HG03175 (cell line): ENCODE measurements around the gene DYRK2.
A peak's percentile ranks its signal among the peaks of the same experiment; 100 is the strongest.

Experiments used
- ATAC-seq: cut with Tn5 transposase; IDR thresholded peaks from one replicate; pipeline ENCODE4 v1.9.1; 2021; ENCODE audit warnings: mild to moderate bottlenecking, moderate library complexity; ENCODE audit not compliant: unreplicated experiment

DYRK2 gene

GRCh38 chr12:67648521-67649260, at the start of gene DYRK2:
DYRK2 (plus strand) TSS chr12:67648745; CDS start chr12:67649134, 389 bp downstream.
- peak; percentile 44 for ATAC-seq

DNA sequence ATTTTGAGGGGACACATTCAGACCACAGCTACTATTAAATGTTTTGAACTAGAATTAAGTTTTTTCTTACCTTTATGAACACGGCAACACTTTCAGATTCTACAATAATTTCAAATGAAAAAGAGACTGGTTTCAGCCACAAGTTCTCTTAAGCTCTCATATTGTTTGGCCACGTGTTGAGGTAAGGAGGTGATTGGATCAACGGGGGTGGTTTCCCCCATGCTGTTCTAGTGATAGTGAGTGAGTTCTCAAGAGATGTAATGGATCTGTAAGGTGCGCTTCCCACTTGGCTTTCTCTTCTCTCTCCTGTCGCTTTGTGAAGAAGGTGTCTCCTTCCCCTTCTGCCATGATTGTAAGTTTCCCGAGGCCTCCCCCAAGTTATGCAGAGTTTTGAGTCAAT, 48.9 kb upstream of the DYRK2 start:
- ATAC-seq, result no peak

GRCh38 chr12:67601126-67601525, 47.4 kb upstream of the DYRK2 start:
- no peak for ATAC-seq

GRCh38 chr12:67609226-67609870, 39.2 kb upstream of the DYRK2 start:
- ATAC-seq, result no peak

GRCh38 chr12:67613040-67613439, 35.5 kb upstream of the DYRK2 start:
- no peak for ATAC-seq

DNA sequence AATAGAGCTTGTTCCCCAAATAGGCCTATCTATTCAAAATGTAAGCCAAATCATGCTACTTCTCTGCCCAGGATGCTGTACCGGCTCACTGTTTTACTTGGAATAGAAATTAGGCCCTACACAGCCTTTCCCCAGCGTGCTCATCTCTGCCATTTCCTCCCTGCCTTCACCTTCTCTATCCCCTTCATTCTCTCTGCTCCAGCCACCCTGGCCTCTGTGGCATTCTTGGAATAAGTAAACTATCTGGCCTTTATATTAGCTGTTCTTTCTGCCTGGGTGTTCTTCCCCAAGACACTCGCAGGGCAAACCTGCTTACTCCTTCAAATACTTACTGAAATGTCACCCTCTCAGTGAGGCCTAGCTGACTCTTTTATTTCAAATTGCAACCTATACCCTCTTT, 30.9 kb upstream of the DYRK2 start:
- ATAC-seq, result no peak

DNA sequence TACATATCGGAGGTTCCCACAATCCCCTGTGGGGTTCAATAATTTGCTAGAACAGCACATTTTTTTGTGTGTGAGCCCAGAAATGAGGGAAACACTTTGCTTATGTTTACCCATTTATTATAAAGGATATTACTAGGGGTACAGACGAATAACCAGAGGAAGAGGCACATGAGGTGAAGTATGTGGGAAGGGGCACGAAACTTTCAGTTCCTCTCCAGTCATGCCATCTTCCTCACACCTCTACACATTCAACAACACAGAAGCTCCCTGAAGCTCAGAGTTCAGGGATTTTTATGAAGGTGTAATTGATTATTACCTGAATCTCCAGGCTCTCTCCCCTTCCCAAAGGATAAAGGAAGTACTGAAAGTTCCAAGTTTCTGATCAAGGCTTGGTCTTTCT, 30.2 kb upstream of the DYRK2 start:
- no peak for ATAC-seq

- ATAC-seq, result no peak
These were observed 27.4 kb upstream of the DYRK2 start for GRCh38 chr12:67621112-67621511.

DNA sequence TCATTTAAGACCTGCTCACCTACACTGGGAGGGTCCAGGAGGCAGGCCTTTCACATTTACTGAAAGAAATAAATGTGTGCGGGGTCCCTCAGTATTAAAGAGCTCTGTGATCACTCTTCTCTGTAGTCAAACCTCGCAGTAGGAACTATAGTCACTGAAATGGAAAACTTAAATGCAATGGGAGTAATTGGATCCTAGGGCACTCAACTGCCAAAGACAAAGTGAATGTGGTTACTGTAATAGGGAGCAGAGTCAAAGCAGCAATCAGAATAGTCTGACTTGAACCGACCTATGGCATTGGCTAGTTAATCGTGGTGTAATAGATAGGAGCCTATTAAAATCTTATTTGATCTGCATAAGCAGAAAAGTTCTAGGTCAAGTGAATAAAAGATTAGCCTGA, 26.6 kb upstream of the DYRK2 start:
- no peak for ATAC-seq

DNA sequence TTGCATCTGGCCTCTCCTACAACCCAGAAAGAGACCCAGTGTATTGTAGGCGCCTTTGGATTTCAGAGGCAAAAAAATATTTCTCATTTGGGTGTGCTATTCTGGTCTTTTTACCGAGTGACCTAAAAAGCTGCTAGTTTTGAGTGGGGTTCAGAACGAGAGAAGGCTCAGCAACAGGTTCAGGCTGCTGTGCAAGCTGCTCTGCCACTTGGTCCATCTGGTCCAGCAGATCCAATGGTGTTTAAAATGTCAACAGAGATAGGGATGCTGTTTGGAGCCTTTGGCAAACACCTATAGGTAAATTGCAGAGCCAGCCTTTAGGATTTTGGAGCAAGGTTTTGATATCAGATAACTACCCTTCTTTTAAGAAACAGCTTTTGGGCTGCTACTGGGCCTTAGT, 25.3 kb upstream of the DYRK2 start:
- ATAC-seq, result no peak

DNA sequence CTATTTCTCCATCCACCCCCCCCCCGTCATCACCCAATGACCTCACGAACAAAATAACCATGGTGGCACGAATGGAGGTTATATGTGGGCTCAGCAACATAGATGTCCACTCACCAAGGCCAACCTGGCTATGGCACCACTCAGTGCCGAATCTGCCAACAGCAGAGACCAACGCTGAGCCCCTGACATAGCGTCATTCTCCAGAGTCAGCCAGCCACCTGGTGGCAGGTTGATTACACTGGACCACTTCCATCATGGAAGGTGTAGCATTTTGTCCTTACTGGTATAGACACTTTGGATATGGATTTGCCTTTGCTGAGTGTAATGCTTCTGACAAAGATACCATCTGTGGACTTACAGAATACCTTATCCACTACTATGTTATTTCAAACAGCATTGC, 24.2 kb upstream of the DYRK2 start:
- no peak for ATAC-seq

DNA sequence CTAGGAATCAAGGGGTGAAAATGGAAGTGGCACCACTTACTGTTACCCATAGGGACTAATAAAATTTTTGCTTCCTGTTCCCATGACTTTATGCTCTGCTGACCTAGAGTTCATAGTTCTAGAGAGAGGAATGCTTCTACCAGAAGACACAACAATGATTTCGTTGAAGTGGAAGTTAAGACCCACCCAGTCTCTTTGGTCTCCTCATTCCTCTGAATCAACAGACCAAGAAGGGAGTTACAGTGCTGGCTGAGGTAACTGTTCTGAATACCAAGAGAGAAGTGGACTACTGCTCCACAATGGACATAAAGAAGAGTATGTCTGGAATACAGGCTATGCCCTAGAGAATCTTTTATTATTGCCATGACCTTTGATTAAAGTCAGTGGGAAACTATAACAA, 23.5 kb upstream of the DYRK2 start:
- ATAC-seq, result no peak

DNA sequence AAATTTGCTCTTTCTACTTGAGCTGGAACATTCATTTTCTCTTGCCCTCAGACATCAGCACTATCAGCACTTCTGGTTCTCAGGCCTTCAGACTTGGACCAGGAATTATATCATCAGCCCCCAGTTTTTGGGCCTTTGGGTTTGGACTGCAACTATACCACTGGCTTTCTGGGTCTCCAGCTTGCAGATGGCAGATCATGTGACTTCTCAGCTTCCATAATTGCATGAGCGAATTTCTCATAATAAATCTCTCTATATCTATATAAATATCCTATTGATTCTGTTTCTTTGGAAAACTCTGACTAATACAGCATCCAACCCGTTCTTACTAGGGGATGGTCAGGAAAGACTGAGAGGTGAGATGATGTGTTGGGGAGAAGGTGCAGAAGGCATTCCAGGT, 22.4 kb upstream of the DYRK2 start:
- ATAC-seq, result no peak

- peak; percentile 100 for ATAC-seq
These were observed 18.0 kb upstream of the DYRK2 start for GRCh38 chr12:67630373-67631088.

DNA sequence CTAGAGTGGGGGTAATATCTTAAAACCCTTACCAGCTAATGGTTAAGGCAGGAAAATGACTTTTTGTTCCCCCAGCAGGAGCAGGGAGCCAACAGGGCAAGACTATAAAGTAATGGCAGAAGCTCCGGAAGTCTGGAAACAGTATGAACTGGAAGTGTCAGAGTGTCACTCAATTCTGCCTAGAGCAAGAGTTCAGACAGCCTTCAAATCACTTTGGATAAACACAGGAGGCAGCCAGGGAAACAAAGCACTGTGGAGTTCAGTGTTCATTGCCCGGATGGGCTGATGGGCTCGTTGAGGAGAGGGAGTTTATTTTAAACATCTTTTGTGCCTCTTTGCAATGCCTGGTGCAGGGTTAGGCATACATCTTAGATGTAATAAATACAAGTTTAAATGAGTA, 16.5 kb upstream of the DYRK2 start:
- ATAC-seq, result no peak

GRCh38 chr12:67633024-67633610, 15.4 kb upstream of the DYRK2 start:
- no peak for ATAC-seq

GRCh38 chr12:67633708-67634107, 14.8 kb upstream of the DYRK2 start:
- no peak for ATAC-seq

DNA sequence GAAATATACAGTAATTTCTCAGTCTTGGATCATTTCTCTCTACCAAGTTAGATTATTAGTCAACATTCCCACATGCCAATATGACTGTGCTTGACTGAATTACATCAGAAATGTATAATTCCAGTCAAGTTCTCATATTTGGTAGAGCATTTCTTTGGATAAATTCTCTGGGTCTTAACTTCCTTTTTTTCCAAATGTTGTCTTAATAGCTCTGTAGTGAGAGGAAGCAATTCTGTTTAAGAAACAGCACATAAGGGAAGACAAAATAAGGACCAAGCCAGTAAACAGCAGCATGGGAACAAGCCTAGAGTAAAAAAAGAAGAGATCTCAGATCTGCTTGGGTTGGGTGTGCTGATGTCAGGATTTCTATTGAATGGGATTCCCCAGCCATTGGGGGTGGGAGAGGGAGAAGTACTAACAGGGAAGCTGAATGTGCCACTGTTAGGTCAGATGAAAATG, 14.2 kb upstream of the DYRK2 start:
- ATAC-seq, result no peak

GRCh38 chr12:67637718-67638117, 10.8 kb upstream of the DYRK2 start:
- no peak for ATAC-seq

DNA sequence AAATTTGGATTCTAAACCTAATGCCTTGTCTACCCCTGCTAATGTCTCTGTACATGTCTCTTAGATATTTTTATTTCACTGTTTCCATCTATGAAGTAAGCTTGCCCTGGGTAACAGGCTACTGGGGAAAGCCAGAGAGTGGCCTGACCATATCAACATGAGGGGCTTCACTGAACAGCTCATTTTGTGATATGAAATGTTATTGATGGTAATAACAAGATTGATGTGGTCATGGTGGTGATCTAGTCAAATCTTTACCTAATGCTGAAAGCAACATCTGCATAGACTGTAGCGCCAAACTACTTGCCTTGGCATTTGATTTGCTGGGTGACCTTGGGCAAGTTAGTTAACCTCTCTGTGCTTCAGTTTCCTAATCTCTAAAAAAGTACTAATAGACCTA, 9.9 kb upstream of the DYRK2 start:
- no peak for ATAC-seq

DNA sequence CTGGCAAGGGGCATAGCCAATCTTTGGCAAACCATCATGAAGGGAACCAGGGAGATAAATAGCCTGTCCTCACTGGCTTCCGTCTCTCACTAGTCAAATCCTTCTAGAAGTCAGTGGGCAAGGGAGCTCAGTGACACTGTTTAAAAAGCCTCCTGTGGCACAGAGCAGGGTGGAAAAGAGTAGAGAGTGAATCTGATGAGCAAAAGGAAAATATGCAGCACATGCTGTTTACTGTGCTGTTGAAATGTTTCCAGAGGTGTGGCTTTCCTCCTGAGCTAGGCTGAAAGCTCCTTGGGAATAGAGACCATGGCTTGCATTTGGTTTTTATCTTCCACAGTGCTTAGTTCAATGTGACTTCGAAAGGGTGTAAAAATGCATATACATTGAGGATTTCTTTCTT, 7.7 kb upstream of the DYRK2 start:
- ATAC-seq, result no peak

DNA sequence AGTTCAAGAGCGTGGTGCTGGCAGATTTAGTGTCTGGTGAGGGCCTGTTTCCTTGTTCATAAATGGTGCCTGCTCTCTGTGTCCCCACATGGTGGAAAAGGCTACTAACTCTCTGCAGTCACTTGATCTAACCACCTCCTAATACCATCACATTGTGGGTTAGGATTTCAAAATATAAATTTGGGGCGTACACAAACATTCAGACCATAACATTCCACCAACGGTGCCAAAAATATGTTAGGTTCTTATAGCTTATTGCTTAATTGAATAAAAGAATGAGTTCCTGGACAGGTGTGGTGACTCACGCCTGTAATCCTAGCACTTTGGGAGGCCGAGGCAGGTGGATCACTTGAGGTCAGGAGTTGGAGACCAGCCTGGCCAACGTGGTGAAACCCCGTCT, 3.4 kb upstream of the DYRK2 start:
- no peak for ATAC-seq
